BJ (cell line): ENCODE results near the gene PIK3R2. TPM values are rescaled to one million over a fixed set of nuclear protein-coding genes. Genes with fewer than 3 reads are reported as not detected.

ENCODE experiments used
- CTCF ChIA-PET: fragments of 350-600 bp; formaldehyde crosslinking; extraction: SDS; loops from one replicate; lab custom pipeline; 2021; ENCODE audit warnings: antibody characterized with exemption, inconsistent platforms; lab: Yijun Ruan, JAX
- POLR2A ChIA-PET: fragments of 300-600 bp; sonication (Branson Sonifier 250); formaldehyde crosslinking; extraction: SDS; loops from one replicate; lab custom pipeline; 2021; ENCODE audit warnings: antibody characterized with exemption; lab: Charles Lee
- DNase-seq: peaks from one replicate; pipeline ENCODE4 v3.0.0-alpha.2; 2011; ENCODE audit warnings: low read depth
- H3K27me3 ChIP-seq: 2 replicates; pipeline ENCODE4 v1.6.0; 2011; ENCODE audit warnings: low read length; ENCODE audit not compliant: control insufficient read depth, insufficient read depth
- H3K36me3 ChIP-seq: 2 replicates; pipeline ENCODE4 v1.5.1; 2011; ENCODE audit warnings: low read length; ENCODE audit not compliant: control insufficient read depth, insufficient read depth
- H3K4me3 ChIP-seq: 2 replicates; pipeline ENCODE4 v1.5.1; 2011; ENCODE audit warnings: low read depth, mild to moderate bottlenecking, control low read depth, low read length
- polyA plus RNA-seq: library from polyadenylated mRNA; depleted of rRNA; stranded (reverse); fragments of >200 nt; gene quantifications from 2 replicates; pipeline ENCODE4 v1.2.3, GENCODE V29; 2011
- TF ChIP-seq, protein P1 (sequence below): IDR thresholded peaks from 2 replicates; pipeline ENCODE4 v1.5.1; 2011; ENCODE audit warnings: low read depth, mild to moderate bottlenecking, control low read depth, inconsistent platforms, low read length, moderate library complexity; ENCODE audit not compliant: insufficient read depth

Gene PIK3R2
- polyA plus RNA-seq, 1 experiment = 17.4 TPM

DNA sequence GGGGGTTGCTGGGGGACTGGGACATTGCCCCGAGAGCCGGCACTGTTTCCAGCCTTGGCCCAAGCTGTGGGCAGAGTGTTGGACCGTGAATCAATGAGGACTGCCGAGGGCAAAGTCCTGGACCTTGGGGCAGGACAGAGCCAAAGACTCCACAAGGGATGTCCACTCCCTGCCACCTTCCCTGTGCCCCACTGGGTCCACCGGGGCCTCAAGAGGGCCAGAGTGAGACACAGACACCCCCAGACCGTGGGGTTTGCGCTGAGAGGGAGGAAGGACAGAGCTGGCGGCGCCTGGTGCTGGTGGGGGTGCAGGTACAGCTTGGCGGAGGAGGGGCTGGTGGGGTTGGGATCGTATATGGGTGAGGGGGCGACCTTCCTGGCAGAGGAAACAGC is 43.6 kb upstream of the PIK3R2 start:
- ChIA-PET CTCF (interaction anchor here (1.2 to 2.4 kb wide), 5 partner anchors 9 to 177 kb away, joined by 3 to 9 read pairs (median 5); partner anchors contain the start of gene CCDC124), POLR2A (interaction anchor here (0.6 kb wide), 2 partner anchors 167 to 170 kb away, joined by 3 to 4 read pairs; no protein-coding TSS in a partner anchor)
- peaks cover 3% of the 10 kb centered on the region for H3K36me3 ChIP-seq
- no peaks in the 10 kb centered on the region for H3K27me3 ChIP-seq
- TF ChIP-seq, protein P1, sequence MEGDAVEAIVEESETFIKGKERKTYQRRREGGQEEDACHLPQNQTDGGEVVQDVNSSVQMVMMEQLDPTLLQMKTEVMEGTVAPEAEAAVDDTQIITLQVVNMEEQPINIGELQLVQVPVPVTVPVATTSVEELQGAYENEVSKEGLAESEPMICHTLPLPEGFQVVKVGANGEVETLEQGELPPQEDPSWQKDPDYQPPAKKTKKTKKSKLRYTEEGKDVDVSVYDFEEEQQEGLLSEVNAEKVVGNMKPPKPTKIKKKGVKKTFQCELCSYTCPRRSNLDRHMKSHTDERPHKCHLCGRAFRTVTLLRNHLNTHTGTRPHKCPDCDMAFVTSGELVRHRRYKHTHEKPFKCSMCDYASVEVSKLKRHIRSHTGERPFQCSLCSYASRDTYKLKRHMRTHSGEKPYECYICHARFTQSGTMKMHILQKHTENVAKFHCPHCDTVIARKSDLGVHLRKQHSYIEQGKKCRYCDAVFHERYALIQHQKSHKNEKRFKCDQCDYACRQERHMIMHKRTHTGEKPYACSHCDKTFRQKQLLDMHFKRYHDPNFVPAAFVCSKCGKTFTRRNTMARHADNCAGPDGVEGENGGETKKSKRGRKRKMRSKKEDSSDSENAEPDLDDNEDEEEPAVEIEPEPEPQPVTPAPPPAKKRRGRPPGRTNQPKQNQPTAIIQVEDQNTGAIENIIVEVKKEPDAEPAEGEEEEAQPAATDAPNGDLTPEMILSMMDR = no peak
- H3K4me3 ChIP-seq = peak overlapping the region; percentile 92
- DNase-seq = no peak

- DNase-seq = no peak
- Histone ChIP-seq H3K4me3 (peak overlapping the region; percentile 92), H3K27me3 (no peaks in the 10 kb centered on the region), H3K36me3 (peaks cover 3% of the 10 kb centered on the region)
- ChIA-PET POLR2A (interaction anchor here (0.6 kb wide), 1 partner anchor 168 kb away, joined by 3 read pairs; no protein-coding TSS in a partner anchor), CTCF (interaction anchor here (0.6 to 2.4 kb wide), 8 partner anchors 8 to 911 kb away, joined by 3 to 9 read pairs (median 4); partner anchors contain the start of gene CCDC124)
- TF ChIP-seq, protein P1 = no peak
Observed at GRCh38 chr19:18109733-18110608, 43.0 kb upstream of the PIK3R2 start.

DNA sequence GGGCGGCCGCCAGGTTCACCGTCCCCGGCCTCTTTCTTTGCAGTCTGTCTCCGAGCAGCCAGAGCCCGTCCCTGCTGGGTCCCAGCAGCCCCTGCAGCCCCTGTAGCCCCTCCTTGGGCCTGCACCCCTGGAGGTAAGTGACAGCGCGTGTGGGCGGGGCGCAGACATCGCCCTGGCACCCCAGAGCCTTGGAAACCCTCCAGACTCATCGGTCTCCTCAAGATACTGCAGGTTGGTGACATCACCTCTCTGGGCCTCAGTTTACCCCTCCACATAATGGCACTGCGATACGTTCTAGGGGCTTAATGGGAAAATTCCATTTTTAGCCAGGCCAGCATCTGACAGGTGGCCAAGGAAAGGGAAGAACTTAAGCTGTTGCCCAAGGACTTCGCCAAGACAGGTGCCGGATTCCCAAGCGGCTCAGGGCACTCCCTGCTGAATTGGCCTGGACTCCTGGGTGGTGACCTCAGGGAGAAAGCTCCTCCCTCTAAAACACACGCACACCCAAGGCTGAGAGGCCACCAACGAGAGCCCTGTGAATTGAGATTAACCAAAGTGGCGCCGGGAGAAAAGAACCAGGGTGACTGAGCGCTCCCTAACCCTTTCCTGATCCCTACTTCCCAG is 42.2 kb upstream of the PIK3R2 start:
- no peak for DNase-seq
- Histone ChIP-seq H3K36me3 (peaks cover 3% of the 10 kb centered on the region), H3K27me3 (no peaks in the 10 kb centered on the region), H3K4me3 (peak overlapping the region; percentile 92)
- ChIA-PET CTCF (interaction anchor here (0.8 to 2.4 kb wide), 8 partner anchors 12 to 169 kb away, joined by 3 to 10 read pairs (median 4); partner anchors contain the start of gene PIK3R2), POLR2A (no interaction called here)
- TF ChIP-seq, protein P1 = no peak

DNA sequence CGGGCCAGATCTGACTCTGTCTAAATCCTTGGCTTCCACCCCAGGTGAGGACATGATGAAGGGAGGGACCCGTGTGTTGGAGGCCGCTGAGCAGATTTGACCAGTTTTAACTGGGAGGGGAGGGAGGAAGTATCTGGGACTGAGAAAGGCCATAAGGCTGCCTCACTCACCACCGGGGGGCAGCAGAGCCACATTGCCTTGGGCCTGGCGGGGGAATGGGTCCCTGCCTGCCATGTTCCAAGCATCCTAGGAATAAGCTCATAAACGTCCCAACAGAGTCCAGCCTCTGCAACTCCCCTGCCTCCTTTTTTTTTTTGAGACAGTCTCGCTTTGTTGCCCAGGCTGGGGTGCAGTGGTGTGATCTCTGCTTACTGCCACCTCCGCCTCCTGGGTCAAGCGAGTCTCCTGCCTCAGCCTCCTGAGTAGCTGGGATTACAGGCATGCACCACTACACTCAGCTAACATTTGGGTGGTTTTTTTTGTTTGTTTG is 39.9 kb upstream of the PIK3R2 start:
- Histone ChIP-seq H3K27me3 (no peaks in the 10 kb centered on the region), H3K4me3 (no peak overlapping the region), H3K36me3 (peaks cover 3% of the 10 kb centered on the region)
- ChIA-PET CTCF (interaction anchor here (0.6 to 1.6 kb wide), 20 partner anchors 9 to 166 kb away, joined by 3 to 10 read pairs (median 4); partner anchors contain the start of genes MAST3 and MPV17L2), POLR2A (interaction anchor here (0.6 to 0.7 kb wide), 2 partner anchors 39 to 103 kb away, joined by 3 to 4 read pairs; no protein-coding TSS in a partner anchor)
- TF ChIP-seq, protein P1 = peak; percentile 96
- DNase-seq = no peak
